ENCODE data around the gene PRPSAP1. TPM values are rescaled to one million over a fixed set of nuclear protein-coding genes. Genes with fewer than 3 reads are reported as not detected.
"Not testable (repeated sequence)": the region's sequence is repeated elsewhere in the genome, so short reads cannot be mapped to it uniquely, and the experiment has no call there.

PRPSAP1 gene
- total RNA-seq, 2 experiments from 2014 or later = 58.7 to 63.0 TPM

DNA sequence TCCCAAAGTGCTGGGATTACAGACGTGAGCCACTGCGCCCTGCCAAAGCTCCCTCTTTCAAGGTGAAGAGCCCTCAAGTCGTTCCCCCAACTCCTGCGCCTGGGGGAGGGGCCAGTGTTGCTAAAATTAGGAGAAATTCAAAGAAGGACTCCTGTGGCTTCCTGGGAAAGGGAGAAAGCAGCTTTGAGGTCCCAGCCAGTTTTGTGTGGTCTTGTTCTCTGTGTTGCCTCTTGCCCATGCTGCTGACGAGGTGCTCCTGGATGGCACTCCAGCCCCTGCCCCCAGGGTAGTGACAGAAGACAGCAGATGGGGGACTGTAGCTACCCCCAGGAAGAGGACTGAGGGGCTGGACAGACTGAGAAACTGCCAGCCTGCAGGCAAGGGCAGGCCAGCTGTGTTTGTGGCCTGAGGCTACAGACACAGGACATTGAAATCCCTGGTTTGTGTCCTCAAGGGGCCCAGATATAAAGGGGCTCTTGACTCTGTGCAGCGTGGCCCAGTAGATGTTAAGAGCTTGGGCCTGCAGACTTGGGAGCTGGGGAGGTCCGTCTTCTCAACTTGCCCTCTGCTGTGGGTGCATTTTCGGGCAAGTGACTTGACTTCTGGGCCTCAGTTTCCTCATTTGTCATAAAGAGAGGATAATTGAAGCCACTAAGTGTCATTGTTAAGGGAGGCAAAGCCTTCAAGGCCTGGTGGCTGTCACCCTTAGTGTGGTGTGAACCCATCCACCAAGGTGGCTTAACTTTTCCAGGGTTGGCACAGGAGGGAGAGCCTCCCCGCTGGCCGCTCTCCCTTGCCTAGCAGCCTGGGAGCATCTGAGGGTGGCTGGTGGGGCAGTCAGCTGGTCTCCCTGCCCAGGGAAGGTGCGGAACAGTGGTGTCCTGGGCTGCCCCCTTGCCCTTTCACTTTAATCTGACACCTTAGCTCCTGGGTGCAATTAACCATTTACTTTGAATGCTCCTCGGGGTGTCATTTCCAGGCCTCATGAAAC, 84.4 kb downstream of the PRPSAP1 start:
- H3K9me3 Mint-ChIP-seq = no peaks in the 10 kb centered on the region
- CTCF ChIA-PET = interaction anchor here (0.7 to 4.6 kb wide), 12 partner anchors 10 to 148 kb away, joined by 3 to 32 read pairs (median 4); no protein-coding TSS in a partner anchor
- H3K27me3 Mint-ChIP-seq = no peaks in the 10 kb centered on the region
- peaks cover 61% of the 10 kb centered on the region for H3K4me1 Mint-ChIP-seq
- peak overlapping the region; percentile 99 for H3K27ac Mint-ChIP-seq
- H3K4me3 Mint-ChIP-seq = peak overlapping the region; percentile 93
- H3K36me3 Mint-ChIP-seq (ENCODE audit: low read depth) = peaks cover 55% of the 10 kb centered on the region
- POLR2A ChIA-PET = interaction anchor here (0.5 to 5.8 kb wide), 9 partner anchors 12 to 226 kb away, joined by 3 to 45 read pairs (median 6); no protein-coding TSS in a partner anchor
- DNase-seq = peak; percentile 22

GRCh38 chr17:76268015-76268749, 85.5 kb downstream of the PRPSAP1 start:
- peak overlapping the region; percentile 93 for H3K4me3 Mint-ChIP-seq
- ChIA-PET POLR2A (interaction anchor here (0.5 to 5.8 kb wide), 10 partner anchors 11 to 488 kb away, joined by 3 to 45 read pairs (median 6); no protein-coding TSS in a partner anchor), CTCF (interaction anchor here (0.6 to 4.6 kb wide), 13 partner anchors 11 to 1258 kb away, joined by 3 to 32 read pairs (median 4); no protein-coding TSS in a partner anchor)
- peak overlapping the region; percentile 99 for H3K27ac Mint-ChIP-seq
- peaks cover 55% of the 10 kb centered on the region for H3K36me3 Mint-ChIP-seq (ENCODE audit: low read depth)
- peaks cover 61% of the 10 kb centered on the region for H3K4me1 Mint-ChIP-seq
- H3K9me3 Mint-ChIP-seq = no peaks in the 10 kb centered on the region
- no peaks in the 10 kb centered on the region for H3K27me3 Mint-ChIP-seq
- DNase-seq = peak; percentile 79

- CTCF ChIA-PET = interaction anchor here (0.6 to 4.6 kb wide), 8 partner anchors 12 to 1257 kb away, joined by 3 to 32 read pairs (median 4); no protein-coding TSS in a partner anchor
- not testable (repeated sequence) for H3K27me3 Mint-ChIP-seq, H3K9me3 Mint-ChIP-seq
- peaks cover 61% of the 10 kb centered on the region for H3K4me1 Mint-ChIP-seq
- peak; percentile 43 for DNase-seq
- POLR2A ChIA-PET = interaction anchor here (0.8 to 5.8 kb wide), 7 partner anchors 11 to 144 kb away, joined by 3 to 45 read pairs (median 6); no protein-coding TSS in a partner anchor
- peak overlapping the region; percentile 99 for H3K27ac Mint-ChIP-seq
- peaks cover 55% of the 10 kb centered on the region for H3K36me3 Mint-ChIP-seq (ENCODE audit: low read depth)
- H3K4me3 Mint-ChIP-seq = peak overlapping the region; percentile 93
Measured at GRCh38 chr17:76267581-76268001, 86.1 kb downstream of the PRPSAP1 start.

- peak overlapping the region; percentile 93 for H3K4me3 Mint-ChIP-seq
- ChIA-PET POLR2A (interaction anchor here (0.8 to 5.8 kb wide), 5 partner anchors 21 to 87 kb away, joined by 3 to 45 read pairs (median 6); no protein-coding TSS in a partner anchor), CTCF (interaction anchor here (0.7 to 3.0 kb wide), 7 partner anchors 11 to 146 kb away, joined by 3 to 12 read pairs (median 4); no protein-coding TSS in a partner anchor)
- no peaks in the 10 kb centered on the region for H3K27me3 Mint-ChIP-seq
- no peaks in the 10 kb centered on the region for H3K9me3 Mint-ChIP-seq
- no peak for DNase-seq
- H3K4me1 Mint-ChIP-seq = peaks cover 63% of the 10 kb centered on the region
- peak overlapping the region; percentile 99 for H3K27ac Mint-ChIP-seq
- peaks cover 55% of the 10 kb centered on the region for H3K36me3 Mint-ChIP-seq (ENCODE audit: low read depth)
Measured at GRCh38 chr17:76267051-76267576, 86.6 kb downstream of the PRPSAP1 start.

- peaks cover 51% of the 10 kb centered on the region for H3K36me3 Mint-ChIP-seq (ENCODE audit: low read depth)
- peak overlapping the region; percentile 99 for H3K27ac Mint-ChIP-seq
- no peaks in the 10 kb centered on the region for H3K27me3 Mint-ChIP-seq
- peak; percentile 44 for DNase-seq
- H3K4me3 Mint-ChIP-seq = peak overlapping the region; percentile 93
- CTCF ChIA-PET = interaction anchor here (0.6 to 3.0 kb wide), 6 partner anchors 10 to 145 kb away, joined by 3 to 12 read pairs (median 5); no protein-coding TSS in a partner anchor
- POLR2A ChIA-PET = interaction anchor here (1.0 to 5.8 kb wide), 5 partner anchors 20 to 86 kb away, joined by 3 to 45 read pairs (median 6); no protein-coding TSS in a partner anchor
- peaks cover 63% of the 10 kb centered on the region for H3K4me1 Mint-ChIP-seq
- no peaks in the 10 kb centered on the region for H3K9me3 Mint-ChIP-seq
Measured at GRCh38 chr17:76266244-76266938, 87.3 kb downstream of the PRPSAP1 start.

- peak; percentile 69 for DNase-seq
- Mint-ChIP-seq H3K9me3 (no peaks in the 10 kb centered on the region), H3K4me1 (peaks cover 62% of the 10 kb centered on the region), H3K36me3 (ENCODE audit: low read depth) (peaks cover 47% of the 10 kb centered on the region), H3K27ac (peak overlapping the region; percentile 99), H3K4me3 (peak overlapping the region; percentile 93), H3K27me3 (no peaks in the 10 kb centered on the region)
- ChIA-PET CTCF (interaction anchor here (0.6 to 5.7 kb wide), 8 partner anchors 9 to 426 kb away, joined by 3 to 40 read pairs (median 5); no protein-coding TSS in a partner anchor), POLR2A (interaction anchor here (0.8 to 5.8 kb wide), 8 partner anchors 14 to 139 kb away, joined by 3 to 45 read pairs (median 8); no protein-coding TSS in a partner anchor)
Measured at GRCh38 chr17:76265624-76266243, 88.0 kb downstream of the PRPSAP1 start.

DNA sequence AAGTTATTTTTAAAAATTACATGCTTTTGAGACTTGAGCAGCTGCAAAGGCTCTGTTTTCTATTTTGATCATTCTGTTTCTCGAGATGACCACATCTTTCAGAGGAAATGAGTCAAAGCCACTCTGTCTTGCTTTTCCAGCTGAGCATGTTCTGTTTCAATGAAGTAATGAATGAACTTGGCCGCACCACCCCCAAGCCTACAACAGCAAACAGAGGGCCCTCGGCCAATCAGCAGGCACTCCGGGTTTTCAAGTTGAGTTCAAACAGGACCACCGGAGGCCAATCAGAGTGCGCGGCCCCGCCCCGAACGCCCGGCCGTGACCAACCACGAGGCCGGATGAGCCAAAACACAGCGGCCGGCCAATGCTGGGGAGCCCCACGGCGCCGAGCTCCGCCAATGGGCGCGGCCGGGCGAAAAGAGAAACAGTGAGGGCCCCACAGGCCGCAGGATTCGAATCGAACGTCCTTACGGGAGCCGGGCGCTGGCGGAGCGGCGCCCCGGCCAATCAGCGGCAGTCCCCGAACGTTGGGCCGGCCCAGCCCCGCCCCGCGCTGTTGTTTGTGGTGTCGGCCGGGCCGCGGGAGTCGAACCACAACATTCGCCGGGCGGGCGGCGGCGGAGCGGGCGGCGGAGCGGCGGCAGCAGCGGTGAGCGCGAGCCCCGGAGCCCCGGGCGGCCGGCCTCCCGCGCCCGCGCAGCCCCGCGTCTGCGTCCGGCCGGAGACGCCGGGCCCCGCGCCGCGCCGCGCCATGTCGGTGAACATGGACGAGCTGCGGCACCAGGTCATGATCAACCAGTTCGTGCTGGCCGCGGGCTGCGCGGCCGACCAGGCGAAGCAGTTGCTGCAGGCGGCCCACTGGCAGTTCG, 88.7 kb downstream of the PRPSAP1 start, which contains the start of gene UBALD2:
TSS of gene UBALD2 (plus strand) at position 594 of the 869 bp plus-strand sequence. CDS start at position 752, 158 bp downstream.
- Mint-ChIP-seq H3K27ac (peak within 1 kb of the TSS; percentile 99), H3K27me3 (no peaks in the 10 kb centered on the region), H3K4me1 (peaks cover 60% of the 10 kb centered on the region), H3K36me3 (ENCODE audit: low read depth) (peaks cover 44% of the 10 kb centered on the region), H3K9me3 (no peaks in the 10 kb centered on the region), H3K4me3 (peak within 1 kb of the TSS; percentile 93)
- ChIA-PET POLR2A (interaction anchor here (0.7 to 2.1 kb wide), 10 partner anchors 13 to 481 kb away, joined by 3 to 27 read pairs (median 4); partner anchors contain the start of gene UNK), CTCF (interaction anchor here (0.6 to 5.7 kb wide), 14 partner anchors 10 to 820 kb away, joined by 3 to 40 read pairs (median 4); partner anchors contain the start of gene TRIM65)
- DNase-seq = peak; percentile 99

DNA sequence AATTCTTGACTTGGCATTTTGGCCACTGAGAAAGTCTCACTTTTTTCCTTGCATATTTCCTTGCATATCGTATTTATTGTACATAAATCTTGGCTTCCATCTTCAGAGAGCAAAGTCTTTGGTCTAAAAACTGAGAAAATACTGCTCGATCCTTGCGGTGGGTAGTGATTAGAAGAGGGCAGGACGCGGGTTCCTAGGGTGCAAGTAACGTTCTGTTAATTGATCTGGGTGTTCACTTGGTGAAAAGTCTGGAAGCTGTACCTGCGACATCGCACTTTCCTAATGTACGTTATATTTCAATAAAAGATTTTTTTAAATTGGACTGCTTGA, 89.3 kb downstream of the PRPSAP1 start:
- ChIA-PET CTCF (interaction anchor here (0.6 to 5.7 kb wide), 12 partner anchors 11 to 821 kb away, joined by 3 to 40 read pairs (median 4); partner anchors contain the start of gene TRIM65), POLR2A (interaction anchor here (0.7 to 2.1 kb wide), 9 partner anchors 13 to 480 kb away, joined by 3 to 27 read pairs (median 4); partner anchors contain the start of gene UNK)
- Mint-ChIP-seq H3K27me3 (no peaks in the 10 kb centered on the region), H3K36me3 (ENCODE audit: low read depth) (peaks cover 38% of the 10 kb centered on the region), H3K27ac (peak overlapping the region; percentile 89), H3K9me3 (no peaks in the 10 kb centered on the region), H3K4me3 (peak overlapping the region; percentile 73), H3K4me1 (peaks cover 57% of the 10 kb centered on the region)
- DNase-seq = no peak

- no peaks in the 10 kb centered on the region for H3K9me3 Mint-ChIP-seq
- H3K4me1 Mint-ChIP-seq = peaks cover 54% of the 10 kb centered on the region
- peak; percentile 26 for DNase-seq
Measured at GRCh38 chr17:76263896-76264295, 89.8 kb downstream of the PRPSAP1 start.

More at GRCh38 chr17:76263896-76264295, 89.8 kb downstream of the PRPSAP1 start:
- Mint-ChIP-seq H3K27ac (peak overlapping the region; percentile 89), H3K4me3 (peak overlapping the region; percentile 73), H3K36me3 (ENCODE audit: low read depth) (peaks cover 33% of the 10 kb centered on the region), H3K27me3 (no peaks in the 10 kb centered on the region)
- ChIA-PET CTCF (interaction anchor here (0.7 to 5.7 kb wide), 10 partner anchors 10 to 367 kb away, joined by 3 to 40 read pairs (median 5); partner anchors contain the start of gene TRIM65), POLR2A (interaction anchor here (0.9 to 2.1 kb wide), 3 partner anchors 9 to 480 kb away, joined by 3 to 9 read pairs (median 5); partner anchors contain the start of gene UNK)

All from activated CD4-positive, alpha-beta T cell treated with anti-CD3 and anti-CD28 coated beads, Interleukin-2, amount 10 ng/mL, durations not matched to agents 7 days and 5 days (primary cell).